ENCODE measurements around the gene MREG.
"Not testable (repeated sequence)": the region's sequence is repeated elsewhere in the genome, so short reads cannot be mapped to it uniquely, and the experiment has no call there.

MREG gene

DNA sequence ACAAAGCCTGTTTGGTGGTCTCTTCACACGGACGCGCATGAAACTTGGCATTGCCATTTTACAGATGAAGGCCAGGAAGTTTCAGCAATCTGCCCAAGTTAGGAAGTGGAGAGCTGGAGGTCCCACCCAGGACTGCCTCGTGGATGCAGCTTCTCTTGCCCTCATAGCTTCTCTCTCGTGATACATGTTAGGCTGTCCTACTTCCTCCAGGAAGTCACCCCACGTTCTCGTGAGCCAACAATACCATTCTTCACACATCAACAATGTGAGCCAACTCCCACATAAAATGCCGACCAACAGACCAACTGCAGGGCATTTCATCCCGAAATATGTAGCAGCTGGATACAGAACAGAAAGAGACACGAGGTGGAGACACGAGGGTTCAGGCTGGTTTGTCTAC is 85.3 kb downstream of the MREG start:
- Histone ChIP-seq H3K4me1 (ENCODE audit: control insufficient read depth, low read length) (no peaks in the 10 kb centered on the region), H3K79me2 (ENCODE audit: control insufficient read depth, low read length) (no peaks in the 10 kb centered on the region), H3K4me2 (ENCODE audit: low read length) (no peak overlapping the region), H3K27me3 (ENCODE audit: control insufficient read depth, low read length) (no peaks in the 10 kb centered on the region), H3F3A (ENCODE audit: control insufficient read depth, insufficient read depth) (no peaks in the 10 kb centered on the region), H3K27ac (ENCODE audit: low read depth, low read length) (no peak overlapping the region), H4K20me1 (ENCODE audit: control insufficient read depth, insufficient read depth, low read depth, low read length) (no peaks in the 10 kb centered on the region), H3K9me2 (replicated peaks; ENCODE audit: control insufficient read depth, low read length) (no peaks in the 10 kb centered on the region), H3K9me3 (ENCODE audit: control insufficient read depth, insufficient read depth, low read length) (no peaks in the 10 kb centered on the region), H3K4me3 (ENCODE audit: low read length) (no peak overlapping the region), H3K36me3 (ENCODE audit: control insufficient read depth, low read length) (no peaks in the 10 kb centered on the region)
- TF ChIP-seq EZH2phosphoT487 (IDR thresholded peaks at IDR 0.05; ENCODE audit: borderline replicate concordance, low read length): no peak

DNA sequence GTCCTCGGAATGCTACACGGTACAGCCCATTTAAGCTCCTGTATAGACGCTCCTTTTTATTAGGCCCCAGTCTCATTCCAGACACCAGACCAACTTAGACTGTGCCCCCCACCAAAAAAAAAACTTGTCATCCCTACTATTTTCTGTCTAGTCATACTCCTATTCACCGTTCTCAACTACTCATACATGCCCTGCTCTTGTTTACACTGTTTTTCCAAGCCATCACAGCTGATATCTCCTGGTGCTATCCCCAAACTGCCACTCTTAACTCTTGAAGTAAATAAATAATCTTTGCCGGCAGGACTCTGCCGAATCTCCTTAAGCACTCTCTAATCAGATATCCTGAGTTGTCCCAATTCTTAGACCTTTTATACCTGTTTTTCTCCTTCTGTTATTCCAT is 86.4 kb downstream of the MREG start:
- not testable (repeated sequence) for H3K4me2 ChIP-seq (ENCODE audit: low read length); H3K79me2 ChIP-seq (ENCODE audit: control insufficient read depth, low read length); H4K20me1 ChIP-seq (ENCODE audit: control insufficient read depth, insufficient read depth, low read depth, low read length); H3K36me3 ChIP-seq (ENCODE audit: control insufficient read depth, low read length); H3K4me3 ChIP-seq (ENCODE audit: low read length); H3F3A ChIP-seq (ENCODE audit: control insufficient read depth, insufficient read depth); H3K9me3 ChIP-seq (ENCODE audit: control insufficient read depth, insufficient read depth, low read length); H3K27ac ChIP-seq (ENCODE audit: low read depth, low read length); H3K9me2 ChIP-seq (replicated peaks; ENCODE audit: control insufficient read depth, low read length); H3K27me3 ChIP-seq (ENCODE audit: control insufficient read depth, low read length); H3K4me1 ChIP-seq (ENCODE audit: control insufficient read depth, low read length)

DNA sequence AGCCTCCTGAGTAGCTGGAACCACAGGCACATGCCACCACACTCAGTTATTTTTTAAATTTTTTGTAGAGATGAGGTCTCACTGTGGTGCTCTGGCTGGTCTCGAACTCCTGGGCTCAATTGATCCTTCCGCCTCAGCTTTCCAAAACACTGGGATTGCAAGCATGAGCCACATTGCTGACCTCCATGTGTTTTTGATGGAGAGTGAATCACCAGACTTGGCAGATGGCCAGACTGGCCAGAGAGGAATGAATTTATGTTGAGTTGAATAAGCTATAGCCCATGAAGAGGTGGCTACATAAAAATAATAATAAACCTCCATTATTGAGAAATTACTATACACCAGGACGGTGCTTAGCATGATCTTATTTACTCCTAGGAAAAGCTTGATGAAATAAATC is 91.5 kb downstream of the MREG start:
- H3K4me2 ChIP-seq (ENCODE audit: low read length): no peak overlapping the region
- TF ChIP-seq, protein P1, sequence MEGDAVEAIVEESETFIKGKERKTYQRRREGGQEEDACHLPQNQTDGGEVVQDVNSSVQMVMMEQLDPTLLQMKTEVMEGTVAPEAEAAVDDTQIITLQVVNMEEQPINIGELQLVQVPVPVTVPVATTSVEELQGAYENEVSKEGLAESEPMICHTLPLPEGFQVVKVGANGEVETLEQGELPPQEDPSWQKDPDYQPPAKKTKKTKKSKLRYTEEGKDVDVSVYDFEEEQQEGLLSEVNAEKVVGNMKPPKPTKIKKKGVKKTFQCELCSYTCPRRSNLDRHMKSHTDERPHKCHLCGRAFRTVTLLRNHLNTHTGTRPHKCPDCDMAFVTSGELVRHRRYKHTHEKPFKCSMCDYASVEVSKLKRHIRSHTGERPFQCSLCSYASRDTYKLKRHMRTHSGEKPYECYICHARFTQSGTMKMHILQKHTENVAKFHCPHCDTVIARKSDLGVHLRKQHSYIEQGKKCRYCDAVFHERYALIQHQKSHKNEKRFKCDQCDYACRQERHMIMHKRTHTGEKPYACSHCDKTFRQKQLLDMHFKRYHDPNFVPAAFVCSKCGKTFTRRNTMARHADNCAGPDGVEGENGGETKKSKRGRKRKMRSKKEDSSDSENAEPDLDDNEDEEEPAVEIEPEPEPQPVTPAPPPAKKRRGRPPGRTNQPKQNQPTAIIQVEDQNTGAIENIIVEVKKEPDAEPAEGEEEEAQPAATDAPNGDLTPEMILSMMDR (IDR thresholded peaks at IDR 0.05; ENCODE audit: low read depth, low read length, poor library complexity, severe bottlenecking): no peak
- no peak for TF ChIP-seq EZH2phosphoT487 (IDR thresholded peaks at IDR 0.05; ENCODE audit: borderline replicate concordance, low read length)
- no peaks in the 10 kb centered on the region for H3K79me2 ChIP-seq (ENCODE audit: control insufficient read depth, low read length)
- 0 out of 2 replicates have a peak, but pooled peaks cover 6% of the 10 kb centered on the region for H3K27me3 ChIP-seq (ENCODE audit: control insufficient read depth, low read length)
- no peaks in the 10 kb centered on the region for H3F3A ChIP-seq (ENCODE audit: control insufficient read depth, insufficient read depth)
- no peaks in the 10 kb centered on the region for H3K36me3 ChIP-seq (ENCODE audit: control insufficient read depth, low read length)
- no peak overlapping the region for H3K4me3 ChIP-seq (ENCODE audit: low read length)
- no peak overlapping the region for H3K27ac ChIP-seq (ENCODE audit: low read depth, low read length)
- no peaks in the 10 kb centered on the region for H3K4me1 ChIP-seq (ENCODE audit: control insufficient read depth, low read length)
- no peaks in the 10 kb centered on the region for H3K9me3 ChIP-seq (ENCODE audit: control insufficient read depth, insufficient read depth, low read length)
- H3K9me2 ChIP-seq (replicated peaks; ENCODE audit: control insufficient read depth, low read length): no peaks in the 10 kb centered on the region
- no peaks in the 10 kb centered on the region for H4K20me1 ChIP-seq (ENCODE audit: control insufficient read depth, insufficient read depth, low read depth, low read length)

DNA sequence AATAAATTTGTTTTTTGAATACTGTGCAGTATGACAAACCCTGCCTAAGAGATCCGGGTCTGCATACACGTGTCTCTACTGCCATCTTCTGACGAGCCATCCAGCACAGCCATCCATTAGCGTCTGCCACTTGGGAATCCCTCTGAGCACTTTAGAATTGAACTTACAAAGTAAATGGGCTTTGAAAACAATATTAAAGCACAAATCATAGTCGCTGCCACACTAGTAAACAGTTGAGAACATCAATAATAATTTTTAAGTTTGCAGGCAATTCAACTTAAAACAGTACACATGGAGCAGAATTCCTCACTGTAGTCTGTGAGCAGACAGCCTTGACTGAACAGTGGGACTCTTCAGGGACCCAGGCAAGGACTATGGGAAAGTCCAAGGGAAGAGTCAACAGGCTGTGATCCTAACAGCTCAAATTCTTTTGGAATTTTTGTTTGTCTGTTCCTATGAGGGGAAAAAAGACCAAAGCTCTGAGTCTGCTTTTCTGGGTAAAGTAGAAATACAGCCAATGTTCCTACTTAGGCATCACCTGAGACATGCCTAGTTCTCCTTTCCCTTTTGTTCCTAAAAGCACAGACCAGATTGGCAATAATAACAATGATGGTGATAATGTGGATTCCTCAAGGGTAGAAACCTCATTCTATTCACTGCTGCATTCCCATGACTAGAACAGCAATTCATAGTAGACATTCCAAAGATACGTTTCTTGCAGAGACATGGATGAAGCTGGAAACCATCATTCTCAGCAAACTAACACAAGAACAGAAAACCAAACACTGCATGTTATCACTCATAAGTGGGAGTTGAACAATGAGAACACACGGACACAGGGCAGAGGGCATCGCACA is 92.9 kb downstream of the MREG start:
- no peak overlapping the region for H3K27ac ChIP-seq (ENCODE audit: low read depth, low read length)
- no peaks in the 10 kb centered on the region for H4K20me1 ChIP-seq (ENCODE audit: control insufficient read depth, insufficient read depth, low read depth, low read length)
- H3K36me3 ChIP-seq (ENCODE audit: control insufficient read depth, low read length): no peaks in the 10 kb centered on the region
- H3F3A ChIP-seq (ENCODE audit: control insufficient read depth, insufficient read depth): no peaks in the 10 kb centered on the region
- H3K4me1 ChIP-seq (ENCODE audit: control insufficient read depth, low read length): no peaks in the 10 kb centered on the region
- H3K27me3 ChIP-seq (ENCODE audit: control insufficient read depth, low read length): 0 out of 2 replicates have a peak, but pooled peaks cover 6% of the 10 kb centered on the region
- H3K79me2 ChIP-seq (ENCODE audit: control insufficient read depth, low read length): no peaks in the 10 kb centered on the region
- H3K4me3 ChIP-seq (ENCODE audit: low read length): no peak overlapping the region
- no peaks in the 10 kb centered on the region for H3K9me2 ChIP-seq (replicated peaks; ENCODE audit: control insufficient read depth, low read length)
- H3K9me3 ChIP-seq (ENCODE audit: control insufficient read depth, insufficient read depth, low read length): no peaks in the 10 kb centered on the region
- TF ChIP-seq, protein P1 (IDR thresholded peaks at IDR 0.05; ENCODE audit: low read depth, low read length, poor library complexity, severe bottlenecking): peak; percentile 79
- no peak for TF ChIP-seq EZH2phosphoT487 (IDR thresholded peaks at IDR 0.05; ENCODE audit: borderline replicate concordance, low read length)
- no peak overlapping the region for H3K4me2 ChIP-seq (ENCODE audit: low read length)
